ENCODE data around the gene MEI4.
"Not testable (repeated sequence)": the region's sequence is repeated elsewhere in the genome, so short reads cannot be mapped to it uniquely, and the experiment has no call there.

Gene MEI4

GRCh38 chr6:77683515-77683914 is 30.7 kb downstream of the MEI4 start:
- no peak for DNase-seq

- no peak for DNase-seq
Observed at GRCh38 chr6:77686931-77687330, 34.1 kb downstream of the MEI4 start.

GRCh38 chr6:77688649-77689048 is 35.8 kb downstream of the MEI4 start:
- DNase-seq: no peak

DNA sequence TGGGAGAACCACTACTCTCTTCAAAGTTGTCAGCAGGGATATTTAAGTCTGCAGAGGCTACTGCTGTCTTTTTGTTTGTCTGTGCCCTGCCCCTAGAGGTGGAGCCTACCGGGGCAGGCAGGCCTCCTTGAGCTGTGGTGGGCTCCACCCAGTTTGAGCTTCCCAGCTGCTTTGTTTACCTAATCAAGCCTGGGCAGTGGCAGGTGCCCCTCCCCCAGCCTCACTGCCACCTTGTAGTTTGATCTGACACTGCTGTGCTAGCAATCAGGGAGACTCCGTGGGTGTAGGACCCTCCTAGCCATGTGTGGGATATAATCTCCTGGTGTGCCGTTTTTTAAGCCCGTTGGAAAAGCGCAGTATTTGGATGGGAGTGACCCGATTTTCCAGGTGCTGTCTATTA is 47.3 kb downstream of the MEI4 start:
- DNase-seq: not testable (repeated sequence)

DNA sequence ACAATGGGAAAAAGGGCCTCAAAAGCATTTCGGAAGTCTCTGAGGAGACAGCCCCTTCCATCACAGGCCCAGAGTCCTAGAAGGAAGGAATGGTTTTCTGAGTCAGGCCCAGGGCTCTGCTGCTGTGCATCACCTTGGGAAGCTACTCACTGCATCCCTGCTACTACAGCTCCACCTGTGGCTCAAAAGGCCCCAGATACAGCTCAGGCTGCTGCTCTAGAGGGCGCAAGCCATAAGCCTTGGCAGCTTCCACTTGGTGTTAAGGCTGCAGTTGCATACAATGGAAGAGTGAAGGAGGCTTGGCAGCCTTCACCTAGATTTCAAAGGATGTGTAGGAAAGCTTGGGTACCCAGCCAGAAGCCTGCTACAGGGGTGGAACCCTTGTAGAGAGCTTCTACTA is 54.8 kb downstream of the MEI4 start:
- DNase-seq: no peak

- DNase-seq: no peak
Observed at GRCh38 chr6:77715588-77715987, 62.7 kb downstream of the MEI4 start.

DNA sequence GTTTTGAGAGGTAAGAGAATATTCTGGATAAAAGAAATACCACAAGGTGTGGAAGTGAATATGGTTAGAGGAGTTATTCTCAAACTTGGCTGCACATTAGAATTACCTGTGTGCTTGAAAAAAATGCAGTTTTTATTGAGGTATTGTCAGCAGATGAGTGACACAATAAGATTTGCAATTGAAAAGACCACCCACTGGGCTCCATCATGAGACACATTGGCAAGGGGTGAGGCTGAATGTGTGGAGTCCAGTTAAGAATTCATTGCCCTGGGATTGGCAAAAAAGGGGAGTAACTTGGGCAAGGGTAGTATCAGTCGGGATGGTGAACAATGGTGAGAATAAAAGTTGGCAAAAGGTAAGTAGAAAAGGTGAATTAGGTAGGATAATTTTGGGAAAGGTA is 63.5 kb downstream of the MEI4 start:
- no peak for DNase-seq

GRCh38 chr6:77736010-77736409 is 83.2 kb downstream of the MEI4 start:
- not testable (repeated sequence) for DNase-seq

DNA sequence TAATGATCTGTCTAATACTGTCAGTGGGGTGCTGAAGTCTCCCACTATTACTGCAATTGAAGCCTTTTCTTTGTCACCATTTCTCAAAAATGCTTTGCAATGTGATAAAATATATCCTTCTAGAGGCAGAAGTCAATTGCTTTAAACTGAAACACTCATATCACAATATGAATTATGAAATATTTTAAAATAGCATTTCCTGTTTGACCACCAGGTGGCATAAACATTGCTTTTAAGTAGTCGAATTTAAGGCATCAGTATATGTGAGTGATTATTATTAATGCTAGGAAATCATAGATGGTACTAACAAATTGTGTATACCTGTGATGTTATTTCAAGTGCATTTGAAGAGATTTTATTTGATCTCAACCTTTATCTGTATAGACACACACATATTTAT is 87.5 kb downstream of the MEI4 start:
- no peak for DNase-seq

- DNase-seq: not testable (repeated sequence)
Observed at GRCh38 chr6:77752156-77752555, 99.3 kb downstream of the MEI4 start.

- no peak for DNase-seq
Observed at GRCh38 chr6:77762386-77762785, 109.5 kb downstream of the MEI4 start.

- no peak for DNase-seq
Observed at GRCh38 chr6:77763124-77763523, 110.3 kb downstream of the MEI4 start.

GRCh38 chr6:77764364-77764763 is 111.5 kb downstream of the MEI4 start:
- DNase-seq: no peak

- DNase-seq: no peak
Observed at GRCh38 chr6:77773157-77773822, 120.5 kb downstream of the MEI4 start.

DNA sequence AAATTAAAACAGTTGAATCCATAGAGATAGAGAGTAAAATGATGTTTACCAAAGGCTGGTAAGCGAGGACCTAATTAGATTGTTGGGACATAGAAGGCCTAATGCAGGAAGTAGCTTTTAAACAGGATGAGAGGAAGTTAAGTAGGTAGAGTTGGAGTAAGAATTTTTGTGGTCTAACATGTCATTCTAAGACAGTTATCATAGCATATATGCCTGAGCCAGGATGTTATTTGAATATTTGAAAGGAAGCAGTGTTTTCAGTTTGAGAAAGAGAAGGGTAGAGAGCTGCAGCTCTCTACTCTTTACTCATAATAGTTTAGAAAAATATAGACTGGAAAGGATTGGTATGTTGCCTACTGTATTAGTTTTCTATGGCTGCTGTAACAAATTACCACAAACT is 121.6 kb downstream of the MEI4 start:
- no peak for DNase-seq

- DNase-seq: no peak
Observed at GRCh38 chr6:77776441-77776840, 123.6 kb downstream of the MEI4 start.

DNA sequence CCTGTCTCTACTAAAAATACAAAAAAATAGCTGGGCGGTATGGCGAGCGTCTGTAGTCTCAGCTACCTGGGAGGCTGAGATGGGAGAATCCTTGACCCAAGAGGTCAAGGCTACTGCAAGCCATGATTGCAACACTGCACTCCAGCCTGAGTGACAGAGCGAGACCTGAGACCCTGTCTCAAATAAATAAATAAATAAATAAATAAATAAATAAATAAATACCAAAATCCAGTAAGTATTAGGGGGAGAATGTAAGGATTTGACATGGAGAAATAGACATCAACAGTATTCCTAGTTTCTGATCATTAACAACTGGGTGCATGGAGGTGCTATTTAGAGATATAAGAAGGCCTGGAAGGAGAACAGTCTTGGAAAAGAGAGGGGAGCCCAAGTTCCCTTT is 125.7 kb downstream of the MEI4 start:
- no peak for DNase-seq

DNA sequence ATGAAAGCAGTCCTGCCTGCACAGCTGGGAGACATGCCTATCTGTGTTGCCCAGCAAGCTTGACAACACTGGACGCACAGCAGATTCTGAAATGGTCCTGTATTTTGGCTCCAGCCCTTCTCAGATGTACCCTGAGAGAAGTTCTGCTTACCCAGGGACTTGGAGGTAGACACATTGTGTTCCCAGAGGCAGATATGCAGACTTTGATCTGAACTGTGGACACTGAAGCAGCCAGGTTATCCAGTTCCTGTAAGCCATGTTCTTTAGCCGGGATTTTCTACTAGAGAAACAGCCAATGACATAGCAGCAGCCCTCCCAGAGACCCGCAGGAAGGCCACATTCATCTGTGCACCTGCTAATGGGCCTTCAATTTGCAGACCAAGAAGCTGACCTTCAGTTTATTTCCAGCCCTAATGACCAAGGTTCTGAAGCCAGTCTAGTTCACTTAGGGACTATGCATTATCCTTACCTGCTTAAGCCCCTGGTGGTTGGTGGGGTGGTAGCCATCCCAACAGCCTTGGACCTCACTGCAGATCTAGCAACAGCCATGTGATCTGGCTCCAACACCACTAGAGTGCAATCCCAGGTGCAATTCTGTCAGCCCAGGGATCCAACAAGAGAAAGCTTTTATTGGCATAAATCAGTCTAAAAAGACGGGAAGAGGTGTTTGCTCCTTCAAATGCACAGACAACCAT is 134.2 kb downstream of the MEI4 start:
- DNase-seq: no peak

- no peak for DNase-seq
Observed at GRCh38 chr6:77796824-77797809, 144.3 kb downstream of the MEI4 start.

GRCh38 chr6:77812304-77812703 is 159.5 kb downstream of the MEI4 start:
- DNase-seq: no peak

DNA sequence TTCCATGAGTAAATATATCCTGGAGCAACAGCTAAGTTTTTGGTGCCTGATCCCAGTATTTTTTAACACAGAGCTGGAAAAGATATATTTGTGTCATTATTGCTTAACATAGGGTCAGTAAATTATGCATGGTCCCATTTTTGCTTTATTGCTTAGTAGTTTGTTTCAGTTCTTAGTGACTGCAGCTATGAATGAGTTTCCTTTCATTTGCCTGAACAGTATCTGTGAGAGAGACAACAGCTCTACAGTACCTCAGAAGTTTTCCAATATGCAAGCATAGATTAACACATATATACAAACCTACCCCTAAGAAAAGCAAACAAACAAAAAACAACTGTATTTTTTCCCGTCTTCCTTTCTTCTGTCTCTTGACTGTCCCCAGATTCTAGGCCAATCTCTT is 160.3 kb downstream of the MEI4 start:
- no peak for DNase-seq

GRCh38 chr6:77814119-77814518 is 161.3 kb downstream of the MEI4 start:
- no peak for DNase-seq

- no peak for DNase-seq
Observed at GRCh38 chr6:77815531-77815930, 162.7 kb downstream of the MEI4 start.
